Measurements from ENCODE around the gene FGF8.
"Not testable (repeated sequence)": the region's sequence is repeated elsewhere in the genome, so short reads cannot be mapped to it uniquely, and the experiment has no call there.

The FGF8 gene

GRCh38 chr10:101775273-101776160 lies at the start of gene FGF8:
FGF8 (minus strand) TSS chr10:101776114; CDS start chr10:101775900, 214 bp downstream.
- DNase-seq (ENCODE audit: low read depth) = no peak

GRCh38 chr10:101824736-101825135 lies 48.8 kb upstream of the FGF8 start:
- DNase-seq (ENCODE audit: low read depth) = no peak

GRCh38 chr10:101818872-101819633 lies 43.1 kb upstream of the FGF8 start:
- no peak for DNase-seq (ENCODE audit: low read depth)

- DNase-seq (ENCODE audit: low read depth) = peak; percentile 93
Measured at GRCh38 chr10:101818119-101818871, 42.4 kb upstream of the FGF8 start, which contains the start of gene OGA. OGA (minus strand) TSS chr10:101818444; CDS start chr10:101818022, 422 bp downstream.

- DNase-seq (ENCODE audit: low read depth) = no peak
Measured at GRCh38 chr10:101817337-101818118, 41.6 kb upstream of the FGF8 start.

GRCh38 chr10:101816913-101817336 lies 41.0 kb upstream of the FGF8 start:
- no peak for DNase-seq (ENCODE audit: low read depth)

- no peak for DNase-seq (ENCODE audit: low read depth)
Measured at GRCh38 chr10:101816376-101816775, 40.5 kb upstream of the FGF8 start.

GRCh38 chr10:101814466-101815071 lies 38.7 kb upstream of the FGF8 start:
- no peak for DNase-seq (ENCODE audit: low read depth)

- DNase-seq (ENCODE audit: low read depth) = no peak
Measured at GRCh38 chr10:101812606-101813005, 36.7 kb upstream of the FGF8 start.

- DNase-seq (ENCODE audit: low read depth) = no peak
Measured at GRCh38 chr10:101807158-101807557, 31.2 kb upstream of the FGF8 start.

GRCh38 chr10:101803511-101803910 lies 27.6 kb upstream of the FGF8 start:
- no peak for DNase-seq (ENCODE audit: low read depth)

GRCh38 chr10:101797403-101798059 lies 21.6 kb upstream of the FGF8 start:
- no peak for DNase-seq (ENCODE audit: low read depth)

GRCh38 chr10:101793526-101793925 lies 17.6 kb upstream of the FGF8 start:
- DNase-seq (ENCODE audit: low read depth) = no peak

- DNase-seq (ENCODE audit: low read depth) = no peak
Measured at GRCh38 chr10:101789686-101790085, 13.8 kb upstream of the FGF8 start.

- DNase-seq (ENCODE audit: low read depth) = not testable (repeated sequence)
Measured at GRCh38 chr10:101789231-101789630, 13.3 kb upstream of the FGF8 start.

- DNase-seq (ENCODE audit: low read depth) = no peak
Measured at GRCh38 chr10:101785801-101786200, 9.9 kb upstream of the FGF8 start.

GRCh38 chr10:101784558-101784957 lies 8.6 kb upstream of the FGF8 start:
- DNase-seq (ENCODE audit: low read depth) = no peak

- DNase-seq (ENCODE audit: low read depth) = no peak
Measured at GRCh38 chr10:101783736-101784118, 7.8 kb upstream of the FGF8 start.

- DNase-seq (ENCODE audit: low read depth) = peak; percentile 61
Measured at GRCh38 chr10:101782811-101783735, 7.2 kb upstream of the FGF8 start, which contains the start of gene NPM3. NPM3 (minus strand) TSS chr10:101783446; CDS start chr10:101783390, 56 bp downstream.

All from stimulated activated CD8-positive, alpha-beta memory T cell treated with anti-CD3 and anti-CD28 coated beads, Interleukin-15, amount 100 ng/mL, for 24 hours (primary cell).